ENCODE measurements around the gene KIF21A. TPM values are rescaled to one million over a fixed set of nuclear protein-coding genes. Genes with fewer than 3 reads are reported as not detected.

KIF21A gene
- total RNA-seq, 5 donors from 2014 or later (not counting 1 experiment from before 2014, with no cell fraction given), result 9.9 to 19.6 (median 13.2) TPM

- 100% methylated on average over 2 of the region's 6 CpGs for WGBS (ENCODE audit: insufficient coverage)
- H3K27me3 ChIP-seq (replicated peaks in 1 of 2; ENCODE audit: control insufficient read depth in 2 of 2, extremely low read depth in 1 of 2, insufficient read depth in 2 of 2, low read length in 1 of 2), result no peaks in the 10 kb centered on the region
- ChIA-PET POLR2A (no interaction called here), CTCF (no interaction called here)
- ATAC-seq (replicated peaks in 1 of 4) (no peak), DNase-seq (no peak)
- H3K27ac Mint-ChIP-seq, result no peak overlapping the region
- H3K36me3 Mint-ChIP-seq, result peaks cover 9% of the 10 kb centered on the region
- peaks cover 0 to 4% of the 10 kb centered on the region in 2 donors for H3K36me3 ChIP-seq (ENCODE audit: control insufficient read depth in 2 of 2, extremely low read depth in 1 of 2, insufficient read depth in 1 of 2, low read length in 1 of 2)
- no peak overlapping the region for H3K4me3 Mint-ChIP-seq
- H3K4me1 Mint-ChIP-seq, result peaks cover 2 to 15% (median 4%) of the 10 kb centered on the region in 3 donors
- H3K4me1 ChIP-seq (ENCODE audit: control insufficient read depth in 1 of 2, extremely low read depth in 1 of 2, insufficient read depth in 2 of 2, low read length in 2 of 2), result no peaks in the 10 kb centered on the region
- H3K9me3 ChIP-seq, result no peaks in the 10 kb centered on the region
- no peaks in the 10 kb centered on the region for H3K27me3 Mint-ChIP-seq
- H3K9me3 Mint-ChIP-seq, result no peaks in the 10 kb centered on the region
- no peak overlapping the region for H3K4me3 ChIP-seq (ENCODE audit: control insufficient read depth in 1 of 2, extremely low read depth in 1 of 2, low read length in 1 of 2)
- no peak overlapping the region for H3K27ac ChIP-seq (ENCODE audit: low read length)
Observed at GRCh38 chr12:39412210-39412609, 30.7 kb downstream of the KIF21A start.

- H3K4me1 ChIP-seq (ENCODE audit: control insufficient read depth in 1 of 2, extremely low read depth in 1 of 2, insufficient read depth in 2 of 2, low read length in 2 of 2), result no peaks in the 10 kb centered on the region
- no peaks in the 10 kb centered on the region for H3K27me3 Mint-ChIP-seq
- H3K27me3 ChIP-seq (replicated peaks in 1 of 2; ENCODE audit: control insufficient read depth in 2 of 2, extremely low read depth in 1 of 2, insufficient read depth in 2 of 2, low read length in 1 of 2), result no peaks in the 10 kb centered on the region
- ATAC-seq (replicated peaks in 1 of 4) (no peak), DNase-seq (no peak)
- no peak overlapping the region for H3K27ac ChIP-seq (ENCODE audit: low read length)
- H3K4me3 ChIP-seq (ENCODE audit: control insufficient read depth in 1 of 2, extremely low read depth in 1 of 2, low read length in 1 of 2), result no peak overlapping the region
- no peaks in the 10 kb centered on the region for H3K36me3 ChIP-seq (ENCODE audit: control insufficient read depth in 2 of 2, extremely low read depth in 1 of 2, insufficient read depth in 1 of 2, low read length in 1 of 2)
- H3K36me3 Mint-ChIP-seq, result peaks cover 3% of the 10 kb centered on the region
- H3K9me3 Mint-ChIP-seq, result no peaks in the 10 kb centered on the region
- ChIA-PET CTCF (interaction anchor here in 1 of 2 donors (0.6 to 0.8 kb wide), 2 partner anchors 9 to 131 kb away, joined by 3 read pairs; no protein-coding TSS in a partner anchor), POLR2A (interaction anchor here in 1 of 2 donors (0.7 kb wide), 1 partner anchor 84 kb away, joined by 3 read pairs; no protein-coding TSS in a partner anchor)
- no peaks in the 10 kb centered on the region for H3K9me3 ChIP-seq
- H3K4me3 Mint-ChIP-seq, result no peak overlapping the region
- H3K4me1 Mint-ChIP-seq, result peaks cover 12 to 22% (median 18%) of the 10 kb centered on the region in 3 donors
- no peak overlapping the region for H3K27ac Mint-ChIP-seq
Observed at GRCh38 chr12:39406262-39406661, 36.7 kb downstream of the KIF21A start.

- CTCF ChIA-PET, result interaction anchor here in 1 of 2 donors (0.6 to 0.8 kb wide), 2 partner anchors 8 to 131 kb away, joined by 3 read pairs; no protein-coding TSS in a partner anchor
- Mint-ChIP-seq H3K36me3 (peaks cover 3% of the 10 kb centered on the region), H3K27ac (no peak overlapping the region), H3K4me3 (no peak overlapping the region), H3K4me1 (peaks cover 12 to 24% (median 18%) of the 10 kb centered on the region in 3 donors), H3K9me3 (no peaks in the 10 kb centered on the region), H3K27me3 (no peaks in the 10 kb centered on the region)
- ATAC-seq (replicated peaks in 1 of 4), result no peak
- Histone ChIP-seq H3K27me3 (replicated peaks in 1 of 2; ENCODE audit: control insufficient read depth in 2 of 2, extremely low read depth in 1 of 2, insufficient read depth in 2 of 2, low read length in 1 of 2) (no peaks in the 10 kb centered on the region), H3K4me1 (ENCODE audit: control insufficient read depth in 1 of 2, extremely low read depth in 1 of 2, insufficient read depth in 2 of 2, low read length in 2 of 2) (no peaks in the 10 kb centered on the region), H3K27ac (ENCODE audit: low read length) (no peak overlapping the region), H3K4me3 (ENCODE audit: control insufficient read depth in 1 of 2, extremely low read depth in 1 of 2, low read length in 1 of 2) (no peak overlapping the region), H3K36me3 (ENCODE audit: control insufficient read depth in 2 of 2, extremely low read depth in 1 of 2, insufficient read depth in 1 of 2, low read length in 1 of 2) (no peaks in the 10 kb centered on the region), H3K9me3 (no peaks in the 10 kb centered on the region)
- DNase-seq, result no peak
- WGBS (ENCODE audit: insufficient coverage), result 60% methylated on average over 1 of the region's 3 CpGs
- POLR2A ChIA-PET, result no interaction called here
Observed at GRCh38 chr12:39405580-39405979, 37.3 kb downstream of the KIF21A start.

- no peaks in the 10 kb centered on the region for H3K36me3 ChIP-seq (ENCODE audit: control insufficient read depth in 2 of 2, extremely low read depth in 1 of 2, insufficient read depth in 1 of 2, low read length in 1 of 2)
- H3K27me3 Mint-ChIP-seq, result no peaks in the 10 kb centered on the region
- no peaks in the 10 kb centered on the region for H3K9me3 ChIP-seq
- CTCF ChIA-PET, result interaction anchor here in 1 of 2 donors (1.2 to 1.3 kb wide), 2 partner anchors 28 to 295 kb away, joined by 3 to 4 read pairs; no protein-coding TSS in a partner anchor
- no CpG with 5 or more reads among the region's 1 CpG for whole genome bisulfite sequencing (ENCODE audit: insufficient coverage)
- POLR2A ChIA-PET, result interaction anchor here in 1 of 2 donors (0.9 kb wide), 1 partner anchor 10 kb away, joined by 3 read pairs; no protein-coding TSS in a partner anchor
- DNase-seq, result no peak
- no peaks in the 10 kb centered on the region for H3K4me1 ChIP-seq (ENCODE audit: control insufficient read depth in 1 of 2, extremely low read depth in 1 of 2, insufficient read depth in 2 of 2, low read length in 2 of 2)
- no peak for ATAC-seq (replicated peaks in 1 of 4)
- H3K27ac ChIP-seq (ENCODE audit: low read length), result no peak overlapping the region
- H3K27ac Mint-ChIP-seq, result no peak overlapping the region
- no peak overlapping the region for H3K4me3 Mint-ChIP-seq
- H3K4me3 ChIP-seq (ENCODE audit: control insufficient read depth in 1 of 2, extremely low read depth in 1 of 2, low read length in 1 of 2), result no peak overlapping the region
- peaks cover 12 to 24% (median 18%) of the 10 kb centered on the region in 3 donors for H3K4me1 Mint-ChIP-seq
- H3K27me3 ChIP-seq (replicated peaks in 1 of 2; ENCODE audit: control insufficient read depth in 2 of 2, extremely low read depth in 1 of 2, insufficient read depth in 2 of 2, low read length in 1 of 2), result no peaks in the 10 kb centered on the region
- H3K9me3 Mint-ChIP-seq, result no peaks in the 10 kb centered on the region
- peaks cover 3% of the 10 kb centered on the region for H3K36me3 Mint-ChIP-seq
Observed at GRCh38 chr12:39404000-39404399, 38.9 kb downstream of the KIF21A start.

GRCh38 chr12:39403376-39403775, 39.5 kb downstream of the KIF21A start:
- ATAC-seq (replicated peaks in 1 of 4), result no peak
- Histone ChIP-seq H3K36me3 (ENCODE audit: control insufficient read depth in 2 of 2, extremely low read depth in 1 of 2, insufficient read depth in 1 of 2, low read length in 1 of 2) (no peaks in the 10 kb centered on the region), H3K27me3 (replicated peaks in 1 of 2; ENCODE audit: control insufficient read depth in 2 of 2, extremely low read depth in 1 of 2, insufficient read depth in 2 of 2, low read length in 1 of 2) (no peaks in the 10 kb centered on the region), H3K27ac (ENCODE audit: low read length) (no peak overlapping the region), H3K9me3 (no peaks in the 10 kb centered on the region), H3K4me1 (ENCODE audit: control insufficient read depth in 1 of 2, extremely low read depth in 1 of 2, insufficient read depth in 2 of 2, low read length in 2 of 2) (no peaks in the 10 kb centered on the region), H3K4me3 (ENCODE audit: control insufficient read depth in 1 of 2, extremely low read depth in 1 of 2, low read length in 1 of 2) (no peak overlapping the region)
- Mint-ChIP-seq H3K36me3 (peaks cover under 1% of the 10 kb centered on the region), H3K27ac (no peak overlapping the region), H3K4me3 (no peak overlapping the region), H3K9me3 (no peaks in the 10 kb centered on the region), H3K4me1 (peaks cover 12 to 22% (median 18%) of the 10 kb centered on the region in 3 donors), H3K27me3 (no peaks in the 10 kb centered on the region)
- CTCF ChIA-PET, result interaction anchor here in 1 of 2 donors (1.3 kb wide), 1 partner anchor 28 kb away, joined by 4 read pairs; no protein-coding TSS in a partner anchor
- no peak for DNase-seq
- POLR2A ChIA-PET, result interaction anchor here in 1 of 2 donors (0.9 kb wide), 1 partner anchor 11 kb away, joined by 3 read pairs; no protein-coding TSS in a partner anchor

GRCh38 chr12:39402922-39403321, 40.0 kb downstream of the KIF21A start:
- Mint-ChIP-seq H3K27me3 (no peaks in the 10 kb centered on the region), H3K4me3 (no peak overlapping the region), H3K4me1 (peaks cover 12 to 22% (median 18%) of the 10 kb centered on the region in 3 donors), H3K9me3 (no peaks in the 10 kb centered on the region), H3K27ac (no peak overlapping the region), H3K36me3 (no peaks in the 10 kb centered on the region)
- ATAC-seq (replicated peaks in 1 of 4) (no peak), DNase-seq (no peak)
- no peaks in the 10 kb centered on the region for H3K4me1 ChIP-seq (ENCODE audit: control insufficient read depth in 1 of 2, extremely low read depth in 1 of 2, insufficient read depth in 2 of 2, low read length in 2 of 2)
- no peaks in the 10 kb centered on the region for H3K27me3 ChIP-seq (replicated peaks in 1 of 2; ENCODE audit: control insufficient read depth in 2 of 2, extremely low read depth in 1 of 2, insufficient read depth in 2 of 2, low read length in 1 of 2)
- no peak overlapping the region for H3K27ac ChIP-seq (ENCODE audit: low read length)
- H3K36me3 ChIP-seq (ENCODE audit: control insufficient read depth in 2 of 2, extremely low read depth in 1 of 2, insufficient read depth in 1 of 2, low read length in 1 of 2), result no peaks in the 10 kb centered on the region
- H3K9me3 ChIP-seq, result no peaks in the 10 kb centered on the region
- CTCF ChIA-PET, result interaction anchor here in 1 of 2 donors (1.3 kb wide), 1 partner anchor 27 kb away, joined by 4 read pairs; no protein-coding TSS in a partner anchor
- no peak overlapping the region for H3K4me3 ChIP-seq (ENCODE audit: control insufficient read depth in 1 of 2, extremely low read depth in 1 of 2, low read length in 1 of 2)
- POLR2A ChIA-PET, result no interaction called here
